Fibroblast of skin of back (primary cell): ENCODE results near the gene DICER1.
"Not testable (repeated sequence)": the region's sequence is repeated elsewhere in the genome, so short reads cannot be mapped to it uniquely, and the experiment has no call there.

Source experiments
- DNase-seq: peaks from one replicate; pipeline ENCODE4 v3.0.0-alpha.2; 2013

The DICER1 gene

DNA sequence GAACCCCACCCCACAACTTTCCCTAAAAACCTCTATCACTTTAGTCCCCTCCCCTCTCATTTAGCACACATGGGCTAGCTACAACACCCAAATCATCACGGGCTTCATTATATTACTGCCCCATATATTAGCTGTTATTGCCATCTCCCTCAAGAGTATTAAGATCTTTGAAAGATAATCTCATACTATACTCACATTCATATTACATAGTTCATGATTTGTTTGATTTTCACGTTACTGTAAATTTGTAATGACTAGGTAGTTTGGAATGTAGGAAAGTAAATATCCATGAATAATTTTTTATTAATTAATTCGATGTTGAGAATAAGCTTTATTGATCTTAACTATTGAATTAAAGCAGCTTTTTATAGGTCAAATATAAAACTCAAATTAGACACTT is 7.9 kb downstream of the DICER1 start:
- no peak for DNase-seq

DNA sequence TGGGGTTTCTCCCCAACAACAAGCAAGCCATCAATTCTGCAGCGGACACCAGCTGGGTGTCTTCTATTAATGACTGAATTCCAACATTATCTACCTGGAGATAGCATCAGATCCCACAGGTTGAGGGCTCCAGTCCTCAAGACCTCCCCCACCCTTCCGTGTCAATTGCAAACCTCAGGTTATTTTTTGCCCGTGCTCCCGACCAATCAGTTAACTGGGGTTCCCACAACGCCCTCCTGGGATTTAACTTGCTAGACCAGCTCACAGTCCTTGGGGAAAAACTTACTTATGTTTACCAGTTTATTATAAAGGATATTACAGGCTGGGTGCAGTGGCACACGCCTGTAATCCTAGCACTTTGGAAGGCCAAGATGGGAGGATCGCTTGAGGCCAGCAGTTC is 9.7 kb downstream of the DICER1 start:
- no peak for DNase-seq

GRCh38 chr14:95146079-95146771 is 11.1 kb downstream of the DICER1 start:
- no peak for DNase-seq

DNA sequence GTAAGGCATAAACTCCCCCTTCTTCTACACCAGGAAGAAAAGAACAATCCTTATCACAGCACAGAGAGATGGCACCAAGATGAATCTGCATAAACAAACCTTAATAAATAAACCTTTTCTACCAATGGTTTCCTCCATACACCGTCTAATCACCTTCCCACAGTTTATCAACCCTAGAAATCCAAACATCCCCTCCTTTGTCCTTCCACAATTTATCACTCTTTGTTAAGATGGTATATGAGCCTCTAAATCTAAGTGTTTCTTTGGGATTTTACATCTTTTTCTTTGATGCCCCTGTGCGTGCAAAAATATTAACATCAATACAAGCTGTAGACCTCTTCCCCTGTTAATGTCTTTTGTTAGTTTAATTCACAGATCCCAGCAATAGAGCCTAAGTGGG is 12.5 kb downstream of the DICER1 start:
- DNase-seq: no peak

DNA sequence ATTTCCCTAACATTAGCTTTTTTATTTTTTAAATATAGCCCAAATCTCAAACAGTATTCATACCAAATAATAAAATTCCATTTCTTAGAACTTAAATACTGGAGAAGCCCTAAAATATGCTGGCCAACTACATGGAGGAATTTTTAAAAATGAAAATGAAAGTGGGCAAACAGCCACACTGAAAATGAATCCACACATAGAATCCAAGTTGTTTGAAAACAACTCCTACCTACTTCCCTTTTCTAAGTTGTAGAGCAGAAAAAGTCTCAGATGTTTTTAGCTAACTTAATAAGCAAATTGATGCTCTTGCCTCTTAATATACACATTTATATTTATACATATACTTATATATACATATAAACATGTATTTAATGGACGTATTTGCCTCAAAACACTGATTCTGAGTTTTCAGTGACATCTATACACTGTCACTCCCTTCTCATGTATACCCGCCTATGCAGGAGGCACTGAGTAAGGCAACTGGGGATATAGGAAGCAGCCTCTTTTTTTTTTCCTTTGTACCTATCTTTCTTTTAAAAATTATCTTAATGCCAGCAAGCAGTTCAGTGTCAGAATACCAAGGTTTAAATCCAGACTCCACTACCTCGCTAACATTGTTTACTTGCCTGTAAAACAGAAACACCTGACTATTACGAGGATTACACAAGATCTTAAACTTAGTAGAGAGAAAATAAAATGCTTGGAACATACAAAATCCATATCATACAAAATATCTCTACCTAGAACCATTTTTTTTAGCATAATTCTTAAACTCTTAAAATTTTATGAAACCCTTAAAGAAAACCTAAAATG is 13.3 kb downstream of the DICER1 start:
- peak; percentile 12 for DNase-seq

DNA sequence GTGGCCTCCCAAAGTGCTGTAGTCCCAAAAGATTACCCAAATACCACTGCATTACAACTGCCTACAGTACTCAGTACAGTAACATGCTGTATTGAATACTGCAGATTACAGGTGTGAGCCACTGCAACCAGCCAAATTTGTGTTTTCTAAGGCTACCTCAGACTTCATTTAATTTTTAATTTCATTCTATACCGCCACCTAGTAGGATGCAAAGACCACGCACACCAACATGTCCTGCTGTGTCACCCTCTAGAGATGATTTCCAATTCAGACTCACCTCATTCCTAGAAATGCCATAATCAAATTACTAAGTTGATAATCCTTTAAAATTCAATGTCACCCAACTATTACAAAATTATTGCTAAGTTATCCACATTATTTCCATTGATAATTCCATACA is 15.1 kb downstream of the DICER1 start:
- DNase-seq: no peak

- no peak for DNase-seq
These were observed 15.6 kb downstream of the DICER1 start for GRCh38 chr14:95141684-95142083.

DNA sequence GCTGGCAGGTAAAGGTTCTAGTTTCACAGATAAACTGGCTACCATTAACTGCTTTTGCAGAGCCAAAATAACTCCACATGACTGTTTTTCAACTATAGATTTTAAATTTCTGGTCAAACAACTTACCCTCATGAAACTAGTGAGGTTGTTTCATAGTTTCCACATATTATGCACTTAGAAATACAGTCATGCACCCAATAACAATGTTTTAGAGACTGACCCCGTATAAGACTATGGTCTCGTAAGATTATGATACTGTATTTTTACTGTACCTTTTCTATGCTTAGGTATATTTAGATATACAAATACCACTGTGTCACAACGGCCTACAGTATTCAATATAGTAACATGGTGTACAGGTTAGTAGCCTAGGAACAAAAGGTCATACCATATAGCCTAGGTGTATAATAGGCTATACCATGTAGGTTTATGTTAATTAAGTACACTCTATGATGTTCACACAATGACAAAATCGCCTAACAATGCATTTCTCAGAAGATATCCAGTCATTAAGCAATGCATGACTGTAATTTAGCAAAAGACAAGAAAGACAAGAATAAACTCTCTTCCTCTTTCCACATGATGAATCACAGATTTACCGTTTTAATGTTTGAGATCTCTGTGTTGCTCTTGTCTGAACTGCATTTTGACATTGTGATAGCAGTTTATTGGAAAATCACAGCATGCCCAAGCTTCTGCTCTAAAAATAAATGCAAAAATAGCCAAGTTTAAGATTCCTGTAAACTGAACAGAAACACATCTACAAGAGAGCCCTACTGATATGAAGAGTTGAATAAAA is 17.1 kb downstream of the DICER1 start:
- DNase-seq: peak; percentile 12

DNA sequence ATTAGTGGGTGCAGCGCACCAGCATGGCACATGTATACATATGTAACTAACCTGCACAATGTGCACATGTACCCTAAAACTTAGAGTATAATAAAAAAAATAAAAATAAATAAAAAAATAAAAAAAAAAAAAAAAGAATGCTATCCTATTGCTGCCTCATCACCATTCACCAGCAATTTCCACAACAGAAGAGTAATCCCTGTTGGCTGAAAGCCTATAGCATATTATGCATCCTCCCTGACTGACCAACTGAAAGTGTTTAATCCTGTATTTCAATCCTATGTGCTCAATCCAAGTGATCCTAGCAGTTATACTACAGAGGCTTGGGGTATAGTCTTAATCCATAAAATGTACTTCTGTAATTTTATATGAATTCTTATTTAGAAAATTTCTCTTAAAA is 18.5 kb downstream of the DICER1 start:
- DNase-seq: no peak

DNA sequence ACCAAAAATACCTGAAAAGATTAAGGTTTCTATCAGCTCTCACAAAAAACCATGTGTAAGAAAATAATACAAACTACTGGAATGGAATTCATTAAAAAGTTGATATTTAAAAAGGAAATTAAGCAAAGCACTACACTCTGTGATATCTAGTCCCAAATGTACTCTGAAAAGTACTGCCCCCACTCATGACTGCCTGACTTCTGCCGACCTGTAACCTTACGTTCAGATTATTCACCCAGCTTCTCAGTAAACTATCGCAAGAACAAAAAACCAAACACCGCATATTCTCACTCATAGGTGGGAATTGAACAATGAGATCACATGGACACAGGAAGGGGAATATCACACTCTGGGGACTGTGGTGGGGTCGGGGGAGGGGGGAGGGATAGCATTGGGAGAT is 18.9 kb downstream of the DICER1 start:
- not testable (repeated sequence) for DNase-seq

GRCh38 chr14:95137804-95138167 is 19.5 kb downstream of the DICER1 start:
- DNase-seq: no peak

DNA sequence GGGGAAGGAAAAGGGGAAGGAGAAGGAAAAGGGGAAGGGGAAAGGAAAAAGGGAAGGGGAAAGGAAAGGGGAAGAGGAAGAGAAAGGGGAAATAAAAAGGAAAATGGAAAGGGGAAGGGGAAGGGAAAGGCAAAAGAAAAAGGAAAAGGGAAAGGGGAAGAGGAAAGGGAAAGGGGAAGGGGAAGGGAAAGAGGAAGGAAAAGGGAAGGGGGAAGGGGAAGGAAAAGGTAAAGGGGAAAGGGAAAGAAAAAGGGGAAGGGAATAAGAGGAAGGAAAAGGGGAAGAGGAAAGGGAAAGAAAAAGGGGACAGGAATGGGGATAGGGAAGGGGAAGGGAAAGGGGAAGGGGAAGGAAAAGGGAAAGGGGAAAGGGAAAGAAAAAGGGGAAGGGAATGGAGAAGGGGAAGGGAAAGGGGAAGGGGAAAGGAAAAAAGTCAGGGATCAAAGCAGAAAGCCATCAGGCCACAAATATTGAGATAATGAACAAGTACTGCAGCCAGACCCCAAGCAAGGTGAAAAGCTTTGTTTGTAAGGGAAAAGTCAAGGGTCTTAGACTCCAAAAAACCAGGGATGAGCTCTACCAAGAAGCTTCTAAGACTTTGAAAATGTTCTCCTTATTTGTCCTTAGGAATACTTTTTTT is 20.0 kb downstream of the DICER1 start:
- DNase-seq: no peak

GRCh38 chr14:95136631-95137030 is 20.7 kb downstream of the DICER1 start:
- DNase-seq: no peak

DNA sequence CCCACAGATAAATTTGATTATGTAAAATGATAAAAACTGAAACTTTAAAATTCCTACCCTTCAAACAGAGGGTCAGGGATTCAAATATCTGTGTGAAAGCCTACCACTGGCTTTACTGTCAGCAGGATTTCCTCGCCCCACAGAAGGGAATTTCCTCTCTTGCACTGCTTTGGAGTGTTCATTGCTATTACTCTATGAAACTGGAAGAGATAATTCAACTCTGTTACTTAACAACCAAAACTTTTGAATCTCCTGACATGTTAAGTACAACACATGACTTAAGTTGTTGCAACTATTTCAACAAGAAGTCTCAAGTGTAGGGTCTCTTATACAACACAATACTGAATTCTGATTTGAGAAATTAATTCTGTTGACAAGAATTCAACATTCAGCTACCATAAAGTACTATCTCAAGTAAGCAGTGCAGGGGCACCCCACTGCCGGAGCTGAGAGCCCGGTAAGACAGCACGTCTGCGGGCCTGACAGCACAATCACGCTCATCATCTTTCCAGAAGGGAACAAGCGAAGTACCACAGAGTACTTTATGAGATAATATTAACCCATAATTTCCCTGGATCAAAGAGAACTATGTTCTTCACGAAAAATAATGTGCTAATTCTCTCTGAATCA is 22.9 kb downstream of the DICER1 start:
- no peak for DNase-seq

DNA sequence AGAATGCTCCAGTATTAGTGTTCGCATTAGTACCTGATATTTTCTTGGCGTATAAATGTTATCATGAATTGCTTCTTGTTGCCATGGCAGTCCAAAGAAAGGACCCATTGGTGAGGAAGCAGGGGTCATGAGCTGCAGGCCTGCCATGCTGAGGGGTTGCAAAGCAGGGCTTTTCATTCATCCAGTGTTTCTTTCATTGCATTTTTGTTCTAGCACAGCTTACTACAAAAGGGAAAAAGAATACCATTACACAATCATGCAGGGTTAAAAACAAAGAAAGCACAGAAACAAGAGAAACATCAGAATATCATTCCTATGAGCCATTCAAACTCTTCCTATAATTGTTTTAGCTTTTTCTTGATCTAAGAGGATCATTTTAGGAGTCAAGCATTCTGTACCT is 24.0 kb downstream of the DICER1 start:
- no peak for DNase-seq

- DNase-seq: peak; percentile 21
These were observed 24.6 kb downstream of the DICER1 start for GRCh38 chr14:95132760-95133159.

DNA sequence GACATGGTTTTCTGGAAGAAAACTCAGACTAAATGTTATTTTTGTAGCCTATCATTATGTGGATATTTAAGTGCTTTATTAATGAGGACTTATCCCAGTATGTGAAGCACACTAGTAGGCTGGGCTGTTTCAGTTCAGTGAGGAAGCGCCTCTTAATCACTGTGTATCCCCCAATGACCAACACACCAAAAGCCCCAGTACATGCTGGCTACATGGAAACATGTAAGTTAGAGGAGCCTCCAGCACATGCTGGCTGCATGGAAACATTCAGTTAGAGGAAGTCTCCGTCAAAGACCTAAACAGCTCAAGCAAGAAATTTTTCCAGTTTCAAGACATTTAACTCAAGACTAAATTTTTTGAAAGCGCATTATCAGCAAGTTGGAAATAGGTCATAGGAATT is 26.8 kb downstream of the DICER1 start:
- no peak for DNase-seq

GRCh38 chr14:95128140-95128539 is 29.2 kb downstream of the DICER1 start:
- DNase-seq: no peak

DNA sequence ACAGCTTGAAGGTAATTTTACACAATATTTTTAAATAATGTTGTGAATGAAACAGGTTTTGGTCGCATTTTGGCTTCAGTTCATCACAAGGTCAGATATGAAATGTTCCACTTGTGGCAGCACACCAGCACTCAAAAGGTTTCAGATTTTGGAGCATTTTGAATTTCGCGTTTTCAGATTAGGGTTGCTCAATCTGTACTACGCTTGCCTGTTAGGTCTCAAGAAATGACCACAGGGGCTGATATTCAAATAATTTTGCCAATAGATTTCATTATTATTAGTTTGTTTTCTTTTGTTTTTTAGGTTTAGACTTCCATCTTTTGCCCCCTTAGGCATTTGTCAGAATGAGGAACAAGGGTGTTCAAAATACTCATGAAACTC is 29.8 kb downstream of the DICER1 start:
- no peak for DNase-seq

GRCh38 chr14:95126906-95127530 is 30.3 kb downstream of the DICER1 start:
- DNase-seq: no peak

- no peak for DNase-seq
These were observed 31.4 kb downstream of the DICER1 start for GRCh38 chr14:95125915-95126314.

DNA sequence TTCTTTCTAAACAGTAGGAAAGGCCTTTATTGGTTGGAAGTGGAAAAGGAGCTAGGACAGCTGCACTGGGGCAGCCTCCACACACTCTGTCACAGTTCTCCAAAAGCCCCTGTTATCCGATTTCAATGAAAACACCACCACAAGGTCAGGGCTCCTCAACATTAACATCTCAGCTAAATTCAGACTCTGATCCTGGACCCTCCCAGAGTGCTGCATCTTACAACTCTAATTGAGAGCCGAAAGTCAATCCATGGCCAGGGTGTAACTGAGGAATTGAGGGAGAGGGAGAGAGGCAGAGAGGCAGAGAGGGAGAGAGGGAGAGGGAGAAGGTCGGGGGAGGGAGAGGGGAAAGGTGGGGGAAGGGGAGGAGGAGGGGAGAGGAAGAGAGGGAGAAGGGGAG is 32.1 kb downstream of the DICER1 start:
- DNase-seq: no peak
